ENCODE data around the gene VSTM4. TPM values are rescaled to one million over a fixed set of nuclear protein-coding genes. Genes with fewer than 3 reads are reported as not detected.

Gene VSTM4
- total RNA-seq, 3 donors from 2014 or later, result 8.5 to 17.3 (median 9.5) TPM

GRCh38 chr10:48968036-48968435, 147.3 kb downstream of the VSTM4 start:
- TF ChIP-seq POLR2AphosphoS5 (IDR thresholded peaks at IDR 0.05) (no peak), POLR2A (IDR thresholded peaks at IDR 0.05) (no peak), CTCF (IDR thresholded peaks at IDR 0.05) (no peak)
- no peak for DNase-seq (ENCODE audit: low spot score in 2 of 2)
- intact Hi-C loops (cut with DNase I; ENCODE audit: low total_unique reads), result no loop called here
- H3K36me3 ChIP-seq, result no peaks in the 10 kb centered on the region
- no peak overlapping the region for H3K4me3 ChIP-seq
- no peaks in the 10 kb centered on the region for H3K27me3 ChIP-seq
- no peaks in the 10 kb centered on the region for H3K4me1 ChIP-seq
- H3K9me3 ChIP-seq, result no peaks in the 10 kb centered on the region
- H3K27ac ChIP-seq, result no peak overlapping the region

- TF ChIP-seq POLR2AphosphoS5 (IDR thresholded peaks at IDR 0.05) (no peak), POLR2A (IDR thresholded peaks at IDR 0.05) (no peak), CTCF (IDR thresholded peaks at IDR 0.05) (no peak)
- no peaks in the 10 kb centered on the region for H3K27me3 ChIP-seq
- no peaks in the 10 kb centered on the region for H3K4me1 ChIP-seq
- no peaks in the 10 kb centered on the region for H3K36me3 ChIP-seq
- intact Hi-C loops (cut with DNase I; ENCODE audit: low total_unique reads), result no loop called here
- no peak overlapping the region for H3K27ac ChIP-seq
- DNase-seq (ENCODE audit: low spot score in 2 of 2), result no peak
- no peak overlapping the region for H3K4me3 ChIP-seq
- no peaks in the 10 kb centered on the region for H3K9me3 ChIP-seq
Measured at GRCh38 chr10:48965460-48965859, 149.9 kb downstream of the VSTM4 start.

Other genes with a start within 250 kb of the VSTM4 start
- gene LRRC18, start 175.7 kb downstream of the VSTM4 start, total RNA-seq, result not detected
- gene FAM170B, start 18.5 kb upstream of the VSTM4 start, total RNA-seq, result not detected
- gene TMEM273, start 72.9 kb upstream of the VSTM4 start, total RNA-seq, result 10 to 100 TPM in 2 of 3 donors, 1 to 10 TPM in 1; 9.1 to 29.8 (median 18.4) TPM
- gene C10orf71, start 183.6 kb upstream of the VSTM4 start, total RNA-seq, result not detected